PFSK-1 (cell line): ENCODE measurements around the gene CHAC1.

ENCODE experiments used
- POLR2AphosphoS5 ChIP-seq: IDR thresholded peaks from 2 replicates; pipeline ENCODE4 v1.6.1; 2012; ENCODE audit warnings: low read depth, mild to moderate bottlenecking, control low read depth, low read length, moderate library complexity
- REST ChIP-seq, 2 experiments: IDR thresholded peaks; 2 replicates each; pipeline versions ENCODE4 v1.6.1 to v1.8.0; 2011 to 2012; ENCODE audit warnings: low read depth in 2 of 2, low read length in 2 of 2, control low read depth in 1 of 2, inconsistent platforms in 1 of 2, mild to moderate bottlenecking in 1 of 2, moderate library complexity in 1 of 2; ENCODE audit not compliant: insufficient read depth in 1 of 2

GRCh38 chr15:40988156-40988555, 34.9 kb downstream of the CHAC1 start:
- TF ChIP-seq REST (IDR thresholded peaks at IDR 0.05; ENCODE audit: insufficient read depth in 1 of 2, low read depth in 2 of 2, low read length in 2 of 2): no peak
- no peak for TF ChIP-seq POLR2AphosphoS5
